Measurements from ENCODE around the gene ARMC9. TPM values are rescaled to one million over a fixed set of nuclear protein-coding genes. Genes with fewer than 3 reads are reported as not detected.

The ARMC9 gene
- total and polyA plus RNA-seq, 2 donors from 2014 or later = 7.3 to 18.2 TPM

- no peaks in the 10 kb centered on the region for H3K9me3 ChIP-seq (ENCODE audit: control insufficient read depth in 2 of 3, insufficient read depth in 1 of 3, low read length in 3 of 3)
- FAIRE-seq = no peak
- no peak overlapping the region for H3K4me3 ChIP-seq (ENCODE audit: low read length in 3 of 3)
- H3K27me3 ChIP-seq (ENCODE audit: control insufficient read depth, insufficient read depth, low read length) = no peaks in the 10 kb centered on the region
- H3K36me3 ChIP-seq (ENCODE audit: control insufficient read depth in 2 of 3, insufficient read depth in 3 of 3, low read length in 3 of 3) = no peaks in the 10 kb centered on the region
- no peak overlapping the region for H3K27ac ChIP-seq (ENCODE audit: low read depth in 2 of 2, low read length in 2 of 2)
- DNase-seq = peak in 1 of 5 donors; percentile 56
- intact Hi-C loops (cut with DNase I) = no loop called here
- H3K9ac ChIP-seq (ENCODE audit: low read length in 3 of 3) = no peak overlapping the region
- no peaks in the 10 kb centered on the region for H3K4me1 ChIP-seq (ENCODE audit: control insufficient read depth in 2 of 3, insufficient read depth in 2 of 3, low read depth in 1 of 3, low read length in 3 of 3)
- no peak for TF ChIP-seq CTCF (IDR thresholded peaks at IDR 0.05; ENCODE audit: borderline replicate concordance, extremely low read depth, insufficient read depth)
These were observed 127.4 kb downstream of the ARMC9 start for GRCh38 chr2:231325826-231326225.

- no peak overlapping the region for H3K27ac ChIP-seq (ENCODE audit: low read depth in 2 of 2, low read length in 2 of 2)
- intact Hi-C loops (cut with DNase I) = no loop called here
- no peaks in the 10 kb centered on the region for H3K4me1 ChIP-seq (ENCODE audit: control insufficient read depth in 2 of 3, insufficient read depth in 2 of 3, low read depth in 1 of 3, low read length in 3 of 3)
- no peak for TF ChIP-seq CTCF (IDR thresholded peaks at IDR 0.05; ENCODE audit: borderline replicate concordance, extremely low read depth, insufficient read depth)
- FAIRE-seq (no peak), DNase-seq (peak in 1 of 5 donors; percentile 31)
- H3K36me3 ChIP-seq (ENCODE audit: control insufficient read depth in 2 of 3, insufficient read depth in 3 of 3, low read length in 3 of 3) = no peaks in the 10 kb centered on the region
- H3K9me3 ChIP-seq (ENCODE audit: control insufficient read depth in 2 of 3, insufficient read depth in 1 of 3, low read length in 3 of 3) = no peaks in the 10 kb centered on the region
- H3K4me3 ChIP-seq (ENCODE audit: low read length in 3 of 3) = no peak overlapping the region
- no peak overlapping the region for H3K9ac ChIP-seq (ENCODE audit: low read length in 3 of 3)
- no peaks in the 10 kb centered on the region for H3K27me3 ChIP-seq (ENCODE audit: control insufficient read depth, insufficient read depth, low read length)
These were observed 128.0 kb downstream of the ARMC9 start for GRCh38 chr2:231326404-231326803.

- FAIRE-seq (no peak), DNase-seq (peak in 1 of 5 donors; percentile 34)
- no peaks in the 10 kb centered on the region for H3K27me3 ChIP-seq (ENCODE audit: control insufficient read depth, insufficient read depth, low read length)
- intact Hi-C loops (cut with DNase I) = no loop called here
- H3K4me1 ChIP-seq (ENCODE audit: control insufficient read depth in 2 of 3, insufficient read depth in 2 of 3, low read depth in 1 of 3, low read length in 3 of 3) = no peaks in the 10 kb centered on the region
- H3K27ac ChIP-seq (ENCODE audit: low read depth in 2 of 2, low read length in 2 of 2) = no peak overlapping the region
- no peak overlapping the region for H3K4me3 ChIP-seq (ENCODE audit: low read length in 3 of 3)
- no peaks in the 10 kb centered on the region for H3K9me3 ChIP-seq (ENCODE audit: control insufficient read depth in 2 of 3, insufficient read depth in 1 of 3, low read length in 3 of 3)
- TF ChIP-seq CTCF (IDR thresholded peaks at IDR 0.05; ENCODE audit: borderline replicate concordance, extremely low read depth, insufficient read depth) = no peak
- H3K36me3 ChIP-seq (ENCODE audit: control insufficient read depth in 2 of 3, insufficient read depth in 3 of 3, low read length in 3 of 3) = peaks cover 0 to 5% (median 0%) of the 10 kb centered on the region in 3 donors
- H3K9ac ChIP-seq (ENCODE audit: low read length in 3 of 3) = no peak overlapping the region
These were observed 131.9 kb downstream of the ARMC9 start for GRCh38 chr2:231330311-231330710.

GRCh38 chr2:231331533-231331932, 133.1 kb downstream of the ARMC9 start:
- DNase-seq (peak in 2 of 5 donors; percentile 11 to 18), FAIRE-seq (no peak)
- intact Hi-C loops (cut with DNase I) = no loop called here
- no peak overlapping the region for H3K27ac ChIP-seq (ENCODE audit: low read depth in 2 of 2, low read length in 2 of 2)
- no peaks in the 10 kb centered on the region for H3K4me1 ChIP-seq (ENCODE audit: control insufficient read depth in 2 of 3, insufficient read depth in 2 of 3, low read depth in 1 of 3, low read length in 3 of 3)
- H3K9me3 ChIP-seq (ENCODE audit: control insufficient read depth in 2 of 3, insufficient read depth in 1 of 3, low read length in 3 of 3) = no peaks in the 10 kb centered on the region
- no peak overlapping the region for H3K4me3 ChIP-seq (ENCODE audit: low read length in 3 of 3)
- no peaks in the 10 kb centered on the region for H3K27me3 ChIP-seq (ENCODE audit: control insufficient read depth, insufficient read depth, low read length)
- H3K36me3 ChIP-seq (ENCODE audit: control insufficient read depth in 2 of 3, insufficient read depth in 3 of 3, low read length in 3 of 3) = peaks cover 0 to 5% (median 0%) of the 10 kb centered on the region in 3 donors
- H3K9ac ChIP-seq (ENCODE audit: low read length in 3 of 3) = no peak overlapping the region
- TF ChIP-seq CTCF (IDR thresholded peaks at IDR 0.05; ENCODE audit: borderline replicate concordance, extremely low read depth, insufficient read depth) = no peak
